ENCODE results near the gene FAM229A.

GRCh38 chr1:32327204-32327603 lies 35.1 kb downstream of the FAM229A start:
- no peak for TF ChIP-seq POLR2AphosphoS5 (IDR thresholded peaks at IDR 0.05; ENCODE audit: low read depth)
- no peak for TF ChIP-seq CTCF (conservative IDR thresholded peaks at IDR 0.05; ENCODE audit: low read depth in 2 of 2)
- TF ChIP-seq EZH2 (IDR thresholded peaks at IDR 0.05; ENCODE audit: low read depth, unreplicated experiment) = no peak
- no peak for TF ChIP-seq STAT1 (IDR thresholded peaks at IDR 0.05; ENCODE audit: unreplicated experiment)
- no peak for TF ChIP-seq CREB1 (CRISPR knock-in tag; IDR thresholded peaks at IDR 0.05; ENCODE audit: low read depth)
- TF ChIP-seq ETS1 (IDR thresholded peaks at IDR 0.05) = no peak
- no peak for TF ChIP-seq EZH2phosphoT487 (IDR thresholded peaks at IDR 0.05; ENCODE audit: unreplicated experiment)
- TF ChIP-seq REST (IDR thresholded peaks at IDR 0.05; ENCODE audit: unreplicated experiment) = no peak
- TF ChIP-seq ZNF462 (CRISPR knock-in tag; IDR thresholded peaks at IDR 0.05) = no peak
- no peak for TF ChIP-seq ZNF114 (CRISPR knock-in tag; IDR thresholded peaks at IDR 0.05)
- no peak for TF ChIP-seq NANOG (IDR thresholded peaks at IDR 0.05; ENCODE audit: borderline replicate concordance)
- TF ChIP-seq JUNB (IDR thresholded peaks at IDR 0.05; ENCODE audit: unreplicated experiment) = no peak
- TF ChIP-seq ZNF331 (CRISPR knock-in tag; IDR thresholded peaks at IDR 0.05; ENCODE audit: low read depth) = no peak

All from GM23338 (cell line).